GM12873 (cell line): ENCODE results near the gene C9.

Experiments
- CTCF ChIP-seq: IDR thresholded peaks from 2 replicates; pipeline ENCODE4 v1.5.1; 2012; ENCODE audit warnings: low read depth, mild to moderate bottlenecking, moderate library complexity, low read length, control low read depth; ENCODE audit not compliant: insufficient read depth; ENCODE audit errors: missing control alignments

Gene C9

GRCh38 chr5:39360471-39361111 lies 3.7 kb downstream of the C9 start:
- TF ChIP-seq CTCF, result no peak

- no peak for TF ChIP-seq CTCF
These were observed 8.0 kb downstream of the C9 start for GRCh38 chr5:39356263-39356662.

- TF ChIP-seq CTCF, result no peak
These were observed 9.0 kb downstream of the C9 start for GRCh38 chr5:39355324-39355723.

- no peak for TF ChIP-seq CTCF
These were observed 10.4 kb downstream of the C9 start for GRCh38 chr5:39353717-39354399.

- no peak for TF ChIP-seq CTCF
These were observed 11.3 kb downstream of the C9 start for GRCh38 chr5:39352951-39353350.

GRCh38 chr5:39352170-39352569 lies 12.1 kb downstream of the C9 start:
- no peak for TF ChIP-seq CTCF

- TF ChIP-seq CTCF, result no peak
These were observed 14.8 kb downstream of the C9 start for GRCh38 chr5:39349484-39349883.
